ENCODE data around the gene PHGDH. TPM values are rescaled to one million over a fixed set of nuclear protein-coding genes. Genes with fewer than 3 reads are reported as not detected.
A peak's percentile ranks its signal among the peaks of the same experiment; 100 is the strongest.

The PHGDH gene
- total RNA-seq, 3 donors from 2014 or later: 65.5 to 77.4 (median 65.5) TPM

DNA sequence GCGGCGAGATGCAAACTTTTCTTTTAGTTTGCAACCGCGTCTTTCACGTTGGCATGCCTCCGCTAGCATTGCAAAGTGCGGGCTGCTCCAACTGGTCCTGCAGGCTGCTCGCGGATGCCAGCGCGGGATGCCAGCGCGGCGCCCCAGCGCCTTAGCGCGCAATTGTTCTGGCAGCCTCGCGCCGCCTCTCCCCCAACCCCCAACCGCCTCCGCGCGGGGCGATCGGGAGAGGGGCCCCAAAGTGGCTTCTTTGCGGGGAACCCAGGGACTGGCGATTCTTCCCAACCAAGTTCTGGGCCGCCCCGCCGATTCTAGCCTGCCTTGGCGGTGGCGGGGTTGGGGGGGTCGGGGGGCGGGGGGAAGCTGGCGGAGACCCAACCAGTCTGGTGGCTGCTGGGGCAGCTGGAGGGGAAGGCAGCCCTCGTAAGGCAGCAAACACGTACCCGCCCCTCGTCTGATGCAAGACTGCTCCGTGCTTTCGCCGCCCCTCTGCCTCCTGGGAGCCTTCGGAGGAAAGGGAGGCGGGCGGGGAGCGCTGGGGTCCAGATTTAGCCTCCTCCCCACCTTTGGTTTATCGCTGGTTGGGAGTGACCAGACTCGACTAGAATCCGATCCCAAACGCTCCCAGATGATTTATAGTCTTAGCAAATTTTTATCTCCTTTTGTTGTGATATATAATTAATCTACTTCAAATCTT, 756 bp downstream of the PHGDH start:
- peak overlapping the region; percentile 90 for H3K4me3 Mint-ChIP-seq
- peak; percentile 40 for DNase-seq
- ATAC-seq: peak; percentile 68 to 69
- H3K4me1 Mint-ChIP-seq (ENCODE audit: low read depth): peaks cover 11% of the 10 kb centered on the region
- H3K27me3 Mint-ChIP-seq (ENCODE audit: low read depth): peaks cover 31% of the 10 kb centered on the region
- no peaks in the 10 kb centered on the region for H3K9me3 Mint-ChIP-seq
- H3K36me3 Mint-ChIP-seq (ENCODE audit: insufficient read depth): peaks cover 3% of the 10 kb centered on the region

DNA sequence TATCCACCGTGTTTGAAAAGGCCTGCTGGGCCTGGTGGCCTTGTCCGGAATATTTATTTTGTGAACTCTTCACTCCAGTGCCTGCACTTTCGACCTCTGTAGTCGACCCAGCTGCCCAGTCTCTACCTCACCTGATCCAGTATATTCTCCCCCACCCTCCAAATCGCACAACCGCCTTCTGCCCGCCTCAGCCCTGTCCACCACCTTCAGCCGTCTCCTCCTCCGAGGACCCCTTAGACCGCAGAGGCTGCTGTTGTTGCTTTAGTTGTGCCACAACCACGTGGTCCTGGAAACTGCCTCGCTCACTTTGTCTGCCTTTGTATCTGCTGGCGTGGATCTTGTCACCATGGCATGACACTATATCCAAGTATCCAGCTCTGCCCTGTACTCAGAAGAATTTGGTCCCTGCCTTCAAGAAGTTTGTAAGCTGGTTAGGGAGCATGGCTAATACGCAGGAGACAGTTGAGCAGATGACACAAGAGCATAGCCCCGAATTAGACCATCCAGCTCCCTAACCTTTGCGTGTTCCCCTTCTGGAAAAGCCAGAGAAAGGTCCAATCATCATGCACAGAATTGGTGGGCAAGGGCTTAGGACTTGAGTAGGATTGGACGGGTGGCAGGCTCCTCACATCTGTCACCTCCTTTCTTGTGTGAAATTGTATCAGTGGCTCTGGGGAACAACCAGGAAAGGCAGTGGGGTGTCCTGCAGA, 1.5 kb downstream of the PHGDH start:
- DNase-seq: no peak
- Mint-ChIP-seq H3K4me3 (peak overlapping the region; percentile 82), H3K9me3 (no peaks in the 10 kb centered on the region), H3K4me1 (ENCODE audit: low read depth) (peaks cover 11% of the 10 kb centered on the region), H3K36me3 (ENCODE audit: insufficient read depth) (peaks cover 3% of the 10 kb centered on the region), H3K27me3 (ENCODE audit: low read depth) (peaks cover 31% of the 10 kb centered on the region)
- ATAC-seq: no peak

DNA sequence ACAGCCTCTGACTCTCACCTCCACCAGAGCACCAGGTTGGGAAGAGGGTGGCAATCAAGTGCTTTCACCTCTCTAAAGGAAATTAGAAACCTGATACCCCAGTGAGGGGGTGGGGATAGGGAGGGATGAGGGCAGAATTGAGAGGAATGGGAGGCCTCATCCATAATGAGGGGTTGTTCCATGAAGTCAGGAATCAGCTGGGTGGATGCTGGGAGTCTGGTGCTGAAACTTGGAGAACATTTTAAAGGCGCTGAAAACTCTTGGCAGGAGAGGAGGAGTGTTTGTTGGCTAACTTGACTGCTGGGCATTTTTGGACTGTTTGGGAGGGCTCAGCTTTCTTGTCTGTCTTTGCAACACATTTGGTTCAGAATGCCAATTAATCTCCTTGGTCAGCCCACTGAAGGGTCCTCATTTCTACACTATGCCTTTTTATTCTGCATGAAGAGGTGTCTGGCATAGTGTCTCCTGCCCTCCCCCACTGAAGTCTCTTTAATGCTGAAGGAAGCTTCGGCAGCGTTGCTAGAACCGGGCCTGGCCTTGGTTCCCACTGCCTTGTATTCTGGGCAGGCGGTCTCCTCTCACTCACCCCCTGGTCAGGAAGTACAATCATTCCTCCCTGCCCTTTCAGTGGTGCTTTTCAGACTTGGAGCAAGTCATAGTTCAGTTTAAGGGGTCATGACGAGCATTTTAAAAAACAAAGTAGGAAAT, 2.2 kb downstream of the PHGDH start:
- peak overlapping the region; percentile 82 for H3K4me3 Mint-ChIP-seq
- ATAC-seq: no peak

DNA sequence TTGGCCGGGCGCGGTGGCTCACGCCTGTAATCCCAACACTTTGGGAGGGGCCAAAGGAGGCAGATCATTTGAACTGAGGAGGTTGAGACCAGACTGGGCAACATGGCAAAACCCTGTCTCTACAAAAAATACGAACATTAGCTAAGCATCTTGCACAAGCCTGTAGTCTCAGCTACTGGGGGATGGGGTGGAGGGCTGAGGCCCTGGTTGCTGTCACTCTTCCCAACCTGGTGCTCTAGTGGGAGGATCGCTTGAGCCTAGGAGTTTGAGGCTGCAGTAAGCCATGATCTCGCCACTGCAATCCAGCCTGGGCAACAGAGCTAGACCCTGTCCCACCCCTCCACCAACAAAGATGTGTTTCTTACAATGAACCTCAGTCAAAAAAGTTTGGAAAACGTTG, 2.8 kb downstream of the PHGDH start:
- no peak overlapping the region for H3K4me3 Mint-ChIP-seq
- peaks cover 3% of the 10 kb centered on the region for H3K36me3 Mint-ChIP-seq (ENCODE audit: insufficient read depth)
- no peak for DNase-seq
- H3K4me1 Mint-ChIP-seq (ENCODE audit: low read depth): peaks cover 11% of the 10 kb centered on the region
- ATAC-seq: no peak
- H3K27me3 Mint-ChIP-seq (ENCODE audit: low read depth): peaks cover 31% of the 10 kb centered on the region
- no peaks in the 10 kb centered on the region for H3K9me3 Mint-ChIP-seq

More for the DNA sequence above, 2.2 kb downstream of the PHGDH start:
- Mint-ChIP-seq H3K4me1 (ENCODE audit: low read depth) (peaks cover 11% of the 10 kb centered on the region), H3K27me3 (ENCODE audit: low read depth) (peaks cover 31% of the 10 kb centered on the region), H3K36me3 (ENCODE audit: insufficient read depth) (peaks cover 3% of the 10 kb centered on the region), H3K9me3 (no peaks in the 10 kb centered on the region)
- no peak for DNase-seq

DNA sequence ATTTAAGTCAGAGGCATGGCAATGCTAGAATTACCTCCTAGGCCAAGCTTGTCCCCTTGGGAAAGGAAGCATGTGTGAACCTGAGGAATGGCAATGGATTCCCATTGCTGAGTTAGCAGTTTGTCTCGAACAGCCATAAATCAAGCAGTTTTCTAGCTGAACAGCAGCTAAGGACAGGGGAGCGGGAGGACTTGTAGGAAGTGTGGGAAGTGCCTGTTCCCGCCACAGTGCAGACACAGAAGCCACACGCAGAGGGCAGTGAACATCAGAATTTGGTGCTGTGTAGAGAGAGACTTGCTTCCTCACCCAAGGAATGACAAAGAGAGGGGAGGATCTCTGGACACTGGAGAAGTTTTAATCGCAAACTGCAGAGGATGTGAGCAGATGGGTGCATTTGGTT, 3.8 kb downstream of the PHGDH start:
- peaks cover 24% of the 10 kb centered on the region for H3K27me3 Mint-ChIP-seq (ENCODE audit: low read depth)
- H3K9me3 Mint-ChIP-seq: no peaks in the 10 kb centered on the region
- peaks cover 11% of the 10 kb centered on the region for H3K4me1 Mint-ChIP-seq (ENCODE audit: low read depth)
- no peak for ATAC-seq
- H3K4me3 Mint-ChIP-seq: no peak overlapping the region
- no peak for DNase-seq
- peaks cover 3% of the 10 kb centered on the region for H3K36me3 Mint-ChIP-seq (ENCODE audit: insufficient read depth)

DNA sequence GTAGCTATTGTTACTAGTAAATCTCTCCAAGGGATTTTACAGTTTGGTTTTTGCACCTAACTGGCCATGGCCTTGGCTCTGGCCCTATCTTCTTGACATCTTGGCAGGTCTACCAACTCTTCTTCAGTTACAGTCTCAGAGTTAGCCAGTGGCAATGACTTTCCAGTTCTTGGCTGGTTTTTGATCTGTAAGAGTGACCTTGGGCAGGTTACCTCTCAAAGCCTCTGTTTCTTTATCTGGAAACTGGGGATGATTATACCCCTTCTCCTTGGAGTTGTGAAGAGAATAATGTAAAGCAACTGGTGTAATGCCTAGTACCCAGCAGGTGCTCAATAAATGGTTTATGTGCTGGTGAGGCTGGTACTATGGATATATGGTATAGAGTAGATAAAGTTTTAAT, 6.7 kb downstream of the PHGDH start:
- DNase-seq (no peak), ATAC-seq (no peak)
- H3K4me1 Mint-ChIP-seq (ENCODE audit: low read depth): no peaks in the 10 kb centered on the region
- no peaks in the 10 kb centered on the region for H3K9me3 Mint-ChIP-seq
- no peak overlapping the region for H3K4me3 Mint-ChIP-seq
- H3K36me3 Mint-ChIP-seq (ENCODE audit: insufficient read depth): no peaks in the 10 kb centered on the region
- peaks cover 9% of the 10 kb centered on the region for H3K27me3 Mint-ChIP-seq (ENCODE audit: low read depth)

DNA sequence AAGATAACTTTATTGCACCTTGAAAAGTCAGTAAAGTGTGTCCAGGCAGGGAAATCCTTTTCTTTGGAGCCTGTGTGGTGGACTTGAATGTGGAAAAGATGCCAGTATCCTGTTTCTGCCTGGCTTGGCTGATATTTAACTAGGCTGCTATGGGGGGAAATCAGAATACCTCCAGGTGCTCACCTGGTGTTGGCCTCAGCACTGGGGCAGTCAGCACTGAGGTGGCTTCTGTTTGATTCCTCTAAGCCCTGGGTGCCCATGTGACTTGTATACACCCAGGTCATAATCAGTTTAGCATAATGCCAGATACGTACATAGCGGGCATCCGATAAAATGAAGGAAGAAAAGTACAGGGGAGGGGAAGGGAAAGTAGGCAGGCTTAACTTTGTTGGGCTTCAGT, 7.2 kb downstream of the PHGDH start:
- DNase-seq (no peak), ATAC-seq (no peak)
- no peaks in the 10 kb centered on the region for H3K9me3 Mint-ChIP-seq
- peaks cover 5% of the 10 kb centered on the region for H3K27me3 Mint-ChIP-seq (ENCODE audit: low read depth)
- no peaks in the 10 kb centered on the region for H3K4me1 Mint-ChIP-seq (ENCODE audit: low read depth)
- H3K36me3 Mint-ChIP-seq (ENCODE audit: insufficient read depth): no peaks in the 10 kb centered on the region
- H3K4me3 Mint-ChIP-seq: no peak overlapping the region

DNA sequence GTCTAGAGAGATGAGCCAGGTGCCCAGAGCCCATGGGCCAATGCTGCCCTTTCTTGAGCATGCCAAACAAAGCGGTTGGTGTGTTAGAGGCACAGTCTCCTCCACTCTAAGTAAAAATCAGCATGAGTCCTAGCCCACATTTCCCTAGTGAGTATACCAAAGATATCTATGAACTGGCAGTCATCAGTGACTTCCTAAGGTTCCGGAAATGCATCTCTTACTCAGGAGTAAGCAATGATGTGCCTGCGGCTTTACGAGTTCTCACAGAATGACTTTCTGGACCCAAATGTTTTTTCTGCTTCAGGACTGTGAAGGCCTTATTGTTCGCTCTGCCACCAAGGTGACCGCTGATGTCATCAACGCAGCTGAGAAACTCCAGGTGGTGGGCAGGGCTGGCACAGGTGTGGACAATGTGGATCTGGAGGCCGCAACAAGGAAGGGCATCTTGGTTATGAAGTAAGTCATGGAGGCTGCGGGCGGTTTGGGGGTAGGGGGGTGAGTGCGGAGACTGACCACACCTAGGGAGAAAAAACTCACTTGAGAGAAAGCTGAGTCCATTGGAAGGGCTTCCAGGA, 9.2 kb downstream of the PHGDH start:
- no peak overlapping the region for H3K4me3 Mint-ChIP-seq
- ATAC-seq (no peak), DNase-seq (no peak)
- H3K27me3 Mint-ChIP-seq (ENCODE audit: low read depth): no peaks in the 10 kb centered on the region
- no peaks in the 10 kb centered on the region for H3K4me1 Mint-ChIP-seq (ENCODE audit: low read depth)
- H3K9me3 Mint-ChIP-seq: no peaks in the 10 kb centered on the region
- no peaks in the 10 kb centered on the region for H3K36me3 Mint-ChIP-seq (ENCODE audit: insufficient read depth)

DNA sequence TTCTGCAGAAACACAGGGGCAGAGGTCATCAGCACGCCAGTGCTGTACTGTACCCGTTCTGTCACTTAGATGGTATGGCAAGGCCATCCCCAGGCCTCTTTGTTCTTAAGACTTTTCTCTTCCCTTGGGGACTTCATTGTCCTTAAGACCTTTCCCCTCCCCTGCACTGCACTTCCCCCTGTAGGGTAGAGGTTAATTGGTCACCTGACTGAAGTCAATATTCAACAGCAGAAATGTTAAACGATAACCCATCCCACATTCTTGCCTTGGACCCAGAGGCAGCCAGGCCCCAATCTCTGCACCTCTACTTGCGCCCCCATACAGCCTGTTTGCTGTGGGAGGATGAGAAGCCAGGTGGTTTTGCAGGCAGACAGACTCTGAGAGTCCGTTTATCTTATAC, 10.2 kb downstream of the PHGDH start:
- Mint-ChIP-seq H3K4me3 (no peak overlapping the region), H3K4me1 (ENCODE audit: low read depth) (no peaks in the 10 kb centered on the region), H3K9me3 (no peaks in the 10 kb centered on the region), H3K27me3 (ENCODE audit: low read depth) (no peaks in the 10 kb centered on the region), H3K36me3 (ENCODE audit: insufficient read depth) (peaks cover 1% of the 10 kb centered on the region)
- ATAC-seq (no peak), DNase-seq (no peak)

DNA sequence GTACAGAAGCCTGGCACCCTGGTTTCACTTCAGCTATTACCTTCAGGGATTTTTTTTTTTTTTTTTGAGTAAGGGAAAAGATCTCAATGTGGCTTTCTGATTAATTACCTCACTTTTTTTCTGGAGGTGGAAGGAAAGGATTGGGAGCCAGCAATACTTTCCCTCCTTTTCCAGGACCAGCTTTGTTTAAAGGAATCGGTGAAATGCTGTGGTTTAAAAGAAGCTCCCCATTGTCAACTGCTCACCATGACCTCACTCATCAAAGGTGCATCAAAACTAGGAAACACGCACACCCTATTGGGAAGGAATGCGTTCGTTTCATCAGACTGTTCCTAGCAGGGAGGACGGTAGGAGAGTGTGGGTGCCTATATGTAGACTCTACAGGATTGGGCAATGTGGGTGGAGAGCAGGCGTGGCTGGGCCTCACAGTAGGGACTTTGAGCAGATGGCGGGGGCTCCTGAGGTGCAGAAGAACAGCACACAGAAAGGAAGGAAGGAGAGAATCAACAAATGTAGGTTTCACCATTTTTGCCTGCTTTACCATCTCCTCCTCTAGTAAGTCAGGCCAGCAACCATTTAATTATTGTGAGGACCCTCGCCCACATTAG, 13.0 kb downstream of the PHGDH start:
- H3K27me3 Mint-ChIP-seq (ENCODE audit: low read depth): no peaks in the 10 kb centered on the region
- H3K36me3 Mint-ChIP-seq (ENCODE audit: insufficient read depth): peaks cover 6% of the 10 kb centered on the region
- no peaks in the 10 kb centered on the region for H3K9me3 Mint-ChIP-seq
- DNase-seq (no peak), ATAC-seq (no peak)
- no peak overlapping the region for H3K4me3 Mint-ChIP-seq
- H3K4me1 Mint-ChIP-seq (ENCODE audit: low read depth): no peaks in the 10 kb centered on the region

DNA sequence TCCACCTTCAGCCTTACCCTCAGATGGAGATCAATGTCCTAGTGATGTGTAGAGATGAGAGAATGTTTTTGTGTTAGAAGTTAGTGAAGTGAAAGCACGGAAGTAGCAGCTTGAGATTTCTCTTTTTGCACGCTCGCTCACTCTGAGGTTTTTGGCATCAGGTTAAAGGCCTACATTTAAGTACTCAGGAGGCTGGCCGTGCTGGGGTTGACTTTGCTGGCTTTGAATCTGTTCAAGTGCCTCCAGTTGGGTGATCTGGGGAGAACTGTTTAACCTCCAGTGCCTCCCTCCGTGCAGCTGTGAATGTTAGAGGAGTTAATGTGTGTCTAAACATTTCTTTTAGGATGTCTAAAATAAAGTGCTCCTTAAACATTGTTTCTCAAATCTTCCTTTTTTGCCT, 13.9 kb downstream of the PHGDH start:
- Mint-ChIP-seq H3K4me1 (ENCODE audit: low read depth) (no peaks in the 10 kb centered on the region), H3K36me3 (ENCODE audit: insufficient read depth) (peaks cover 6% of the 10 kb centered on the region), H3K27me3 (ENCODE audit: low read depth) (no peaks in the 10 kb centered on the region), H3K4me3 (no peak overlapping the region), H3K9me3 (no peaks in the 10 kb centered on the region)
- no peak for DNase-seq
- ATAC-seq: no peak

DNA sequence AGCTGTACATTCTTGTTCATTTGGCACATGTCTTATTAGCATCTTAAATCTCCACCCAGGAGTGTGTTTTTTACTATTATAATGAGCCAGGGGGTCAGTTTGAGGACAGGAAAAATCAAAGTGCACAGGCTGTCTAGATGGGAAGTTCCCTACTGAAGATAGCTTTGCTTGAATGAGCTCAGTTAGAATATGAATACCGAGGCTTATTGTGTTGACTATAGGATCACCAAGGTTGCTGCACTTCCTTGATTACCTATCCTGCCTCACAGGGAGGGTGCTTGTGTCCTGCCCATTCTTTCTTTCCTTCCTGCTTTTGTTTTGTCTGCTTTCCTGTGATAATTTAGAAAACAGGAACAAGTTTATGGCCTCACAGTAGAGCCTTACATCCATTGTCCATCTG, 16.3 kb downstream of the PHGDH start:
- no peaks in the 10 kb centered on the region for H3K9me3 Mint-ChIP-seq
- no peak overlapping the region for H3K4me3 Mint-ChIP-seq
- DNase-seq: no peak
- ATAC-seq: no peak
- H3K36me3 Mint-ChIP-seq (ENCODE audit: insufficient read depth): peaks cover 6% of the 10 kb centered on the region
- H3K4me1 Mint-ChIP-seq (ENCODE audit: low read depth): no peaks in the 10 kb centered on the region
- H3K27me3 Mint-ChIP-seq (ENCODE audit: low read depth): no peaks in the 10 kb centered on the region

DNA sequence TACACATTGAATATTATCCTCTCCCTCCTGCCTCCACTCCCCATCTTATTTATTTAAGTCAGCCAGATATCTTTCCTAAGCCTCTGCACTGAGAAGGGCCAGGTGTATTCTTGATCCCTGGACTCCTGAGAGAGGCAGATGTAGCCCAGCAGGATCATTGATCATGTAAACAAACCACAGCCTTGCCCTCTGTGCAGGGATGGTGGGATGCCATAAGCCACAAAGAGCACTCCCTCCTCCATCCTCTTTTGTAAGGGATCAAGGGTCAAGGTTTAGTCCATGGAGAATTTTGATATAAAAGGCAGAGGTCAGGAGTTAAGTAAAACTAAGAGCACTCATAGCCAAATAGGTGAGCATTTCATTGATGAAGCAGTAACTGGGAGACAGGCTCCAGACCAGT, 17.3 kb downstream of the PHGDH start:
- Mint-ChIP-seq H3K27me3 (ENCODE audit: low read depth) (no peaks in the 10 kb centered on the region), H3K4me1 (ENCODE audit: low read depth) (no peaks in the 10 kb centered on the region), H3K36me3 (ENCODE audit: insufficient read depth) (peaks cover 6% of the 10 kb centered on the region), H3K4me3 (no peak overlapping the region), H3K9me3 (no peaks in the 10 kb centered on the region)
- no peak for DNase-seq
- ATAC-seq: no peak

DNA sequence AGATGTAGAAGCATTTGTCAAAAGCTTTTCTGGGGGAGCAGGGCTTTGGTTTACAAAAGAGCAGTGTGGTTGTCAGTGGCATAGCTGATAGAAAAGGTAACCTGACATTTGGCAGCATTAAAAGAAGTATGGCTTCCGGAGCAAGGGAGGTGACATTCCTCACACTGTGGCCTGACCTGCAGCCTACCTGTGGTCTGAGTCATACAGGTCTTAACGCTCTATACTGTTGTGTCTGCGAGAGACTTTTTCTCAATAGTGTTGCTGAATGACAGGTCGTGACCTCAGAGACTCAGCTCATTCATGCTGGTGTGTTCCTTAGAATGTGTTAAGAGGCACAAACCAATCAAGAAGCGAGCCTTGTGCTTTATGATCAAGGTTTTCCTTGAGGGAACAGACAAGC, 19.3 kb downstream of the PHGDH start:
- Mint-ChIP-seq H3K27me3 (ENCODE audit: low read depth) (no peaks in the 10 kb centered on the region), H3K4me1 (ENCODE audit: low read depth) (no peaks in the 10 kb centered on the region), H3K4me3 (no peak overlapping the region), H3K36me3 (ENCODE audit: insufficient read depth) (peaks cover 6% of the 10 kb centered on the region), H3K9me3 (no peaks in the 10 kb centered on the region)
- no peak for ATAC-seq
- DNase-seq: no peak
